ENCODE results near the gene NR3C2. TPM values are rescaled to one million over a fixed set of nuclear protein-coding genes. Genes with fewer than 3 reads are reported as not detected.

Gene NR3C2
- total and polyA plus RNA-seq, 2 of the 4 experiments (the other 2 are of a cell fraction), result 1.1 to 2.3 TPM

GRCh38 chr4:148445071-148445859 is 3.1 kb upstream of the NR3C2 start:
- H2AK5ac ChIP-seq (ENCODE audit: low read depth, low read length), result no peak overlapping the region
- POLR2A ChIA-PET (ENCODE audit: unreplicated experiment), result no interaction called here
- no peak overlapping the region for H3K23ac ChIP-seq (ENCODE audit: low read depth, low read length)
- no peaks in the 10 kb centered on the region for H3K9me3 ChIP-seq (ENCODE audit: control insufficient read depth, insufficient read depth, low read length)
- no peak overlapping the region for H2BK15ac ChIP-seq (ENCODE audit: low read depth, low read length)
- 1% methylated on average over 18 of the region's 98 CpGs; no CpG with 5 or more reads in 1 of the 2 experiments for WGBS, 2 experiments (ENCODE audit: extremely low coverage in 2 of 2, insufficient read length in 1 of 2)
- BruUV-seq (replicated peaks), result no TSS peak
- intact Hi-C loops (cut with micrococcal nuclease), result loop anchor here (2.0 to 5.0 kb wide), 2 partner anchors 512 to 1452 kb away; no protein-coding TSS in a partner anchor
- no peak overlapping the region for H2BK5ac ChIP-seq (ENCODE audit: low read depth, low read length, poor library complexity, severe bottlenecking)
- DNase-seq (no peak), ATAC-seq (ENCODE audit: low read depth) (peak; percentile 10; the same call in 1 of the 2 replicates)
- no peak overlapping the region for H3K27ac ChIP-seq (ENCODE audit: insufficient read depth, low read length)
- H3K14ac ChIP-seq (replicated peaks; ENCODE audit: low read depth, low read length), result no peak overlapping the region
- H3K9me1 ChIP-seq (ENCODE audit: insufficient read depth, low read length), result no peaks in the 10 kb centered on the region
- H4K20me1 ChIP-seq (ENCODE audit: insufficient read depth, low read length), result no peaks in the 10 kb centered on the region
- H2AFZ ChIP-seq (replicated peaks; ENCODE audit: low read length, poor library complexity), result peak overlapping the region; percentile 87
- H4K5ac ChIP-seq (ENCODE audit: low read depth, low read length), result no peak overlapping the region
- H3K4ac ChIP-seq (ENCODE audit: low read depth, low read length), result no peak overlapping the region
- peaks cover 38% of the 10 kb centered on the region for H3K27me3 ChIP-seq (ENCODE audit: control insufficient read depth, insufficient read depth, low read length)
- H3K18ac ChIP-seq (ENCODE audit: low read depth, low read length), result no peak overlapping the region
- H3K56ac ChIP-seq (ENCODE audit: extremely low read depth, insufficient read depth, low read length), result no peak overlapping the region
- H3K36me3 ChIP-seq (ENCODE audit: control insufficient read depth, insufficient read depth, low read length), result no peaks in the 10 kb centered on the region
- H3K4me3 ChIP-seq (ENCODE audit: insufficient read depth, low read depth, low read length), result peak overlapping the region; percentile 50
- peak overlapping the region; percentile 51 for H2AK9ac ChIP-seq (replicated peaks; ENCODE audit: low read depth, low read length, poor library complexity)
- H2BK20ac ChIP-seq (ENCODE audit: low read depth, low read length), result no peak overlapping the region
- H2BK120ac ChIP-seq (ENCODE audit: low read depth, low read length), result no peak overlapping the region
- peak overlapping the region; percentile 80 for H3K4me2 ChIP-seq (ENCODE audit: low read depth, low read length)
- H4K91ac ChIP-seq (ENCODE audit: insufficient read depth, low read depth, low read length), result no peak overlapping the region
- H3K4me1 ChIP-seq (ENCODE audit: control insufficient read depth, insufficient read depth, low read length), result no peaks in the 10 kb centered on the region
- CTCF ChIA-PET, result no interaction called here
- TF ChIP-seq MAFK (IDR thresholded peaks at IDR 0.05; ENCODE audit: low read depth, low read length) (no peak), MAZ (IDR thresholded peaks at IDR 0.05; ENCODE audit: borderline replicate concordance, low read depth, low read length) (peak; percentile 37; the same call in 1 of the 2 replicates)
- in situ Hi-C loops (cut with MboI; ENCODE audit: low sequenced_read_pairs), result no loop called here
- dilution Hi-C loops (cut with HindIII; ENCODE audit: low sequenced_read_pairs, unreplicated experiment), result no loop called here
- no peak overlapping the region for H3K9ac ChIP-seq (ENCODE audit: low read depth, low read length)
- H3K79me1 ChIP-seq (ENCODE audit: low read depth in 1 of 2, low read length in 2 of 2), result no peaks in the 10 kb centered on the region
- no peak overlapping the region for H4K8ac ChIP-seq (ENCODE audit: low read depth in 2 of 2, low read length in 2 of 2)

All from IMR-90 (cell line).